IMR-90 (cell line): ENCODE results near the gene HEXIM1. TPM values are rescaled to one million over a fixed set of nuclear protein-coding genes. Genes with fewer than 3 reads are reported as not detected.

Source experiments
- ATAC-seq: fragments of 200-7000 bp; cut with Tn5 transposase; 2 replicates; pipeline ENCODE4 v1.9.1; 2020; ENCODE audit warnings: low read depth, mild to moderate bottlenecking, moderate library complexity
- BruUV-seq: library from RNA; stranded (reverse); fragments of 400-500 nt; replicated peaks from 2 replicates; lab custom pipeline; 2021; lab: Mats Ljungman, UMichigan
- CTCF ChIA-PET: fragments of 300-600 bp; formaldehyde crosslinking; extraction: SDS; loops from one replicate; lab custom pipeline; 2021; ENCODE audit warnings: antibody characterized with exemption; lab: Yijun Ruan, JAX
- POLR2A ChIA-PET: fragments of 300-600 bp; sonication (Branson Sonifier 250); formaldehyde crosslinking; loops from one replicate; lab custom pipeline; 2022; ENCODE audit warnings: antibody characterized with exemption; ENCODE audit not compliant: unreplicated experiment; lab: Charles Lee
- DNase-seq: peaks from one replicate; pipeline ENCODE4 v3.0.0; 2013
- H2AFZ ChIP-seq: replicated peaks from 2 replicates; pipeline ENCODE3; 2013; ENCODE audit warnings: low read length, mild to moderate bottlenecking; ENCODE audit not compliant: poor library complexity
- H2AK5ac ChIP-seq: 2 replicates; pipeline ENCODE4 v1.6.1; 2013; ENCODE audit warnings: low read depth, low read length, inconsistent platforms
- H2AK9ac ChIP-seq: replicated peaks from 2 replicates; pipeline ENCODE3; 2013; ENCODE audit warnings: mild to moderate bottlenecking, low read depth, low read length, moderate library complexity; ENCODE audit not compliant: poor library complexity
- H2BK120ac ChIP-seq: 2 replicates; pipeline ENCODE4 v1.6.1; 2013; ENCODE audit warnings: low read depth, low read length, inconsistent platforms
- H2BK15ac ChIP-seq: 3 replicates; pipeline ENCODE4 v1.6.1; 2013; ENCODE audit warnings: low read depth, low read length, inconsistent platforms
- H2BK20ac ChIP-seq: 2 replicates; pipeline ENCODE4 v1.6.1; 2013; ENCODE audit warnings: low read depth, mild to moderate bottlenecking, inconsistent platforms, low read length, moderate library complexity
- H2BK5ac ChIP-seq: 2 replicates; pipeline ENCODE4 v1.6.1; 2013; ENCODE audit warnings: mild to moderate bottlenecking, low read depth, low read length, inconsistent platforms; ENCODE audit not compliant: poor library complexity, severe bottlenecking
- H3K14ac ChIP-seq: replicated peaks from 2 replicates; pipeline ENCODE4 v1.6.1; 2013; ENCODE audit warnings: low read depth, low read length, inconsistent platforms
- H3K18ac ChIP-seq: 2 replicates; pipeline ENCODE4 v1.6.1; 2013; ENCODE audit warnings: low read depth, low read length, control low read depth
- H3K23ac ChIP-seq: 2 replicates; pipeline ENCODE4 v1.6.1; 2013; ENCODE audit warnings: low read depth, low read length, inconsistent platforms
- H3K27ac ChIP-seq: 2 replicates; pipeline ENCODE4 v1.5.1; 2013; ENCODE audit warnings: mild to moderate bottlenecking, control low read depth, low read length; ENCODE audit not compliant: insufficient read depth
- H3K27me3 ChIP-seq: 2 replicates; pipeline ENCODE4 v1.6.1; 2013; ENCODE audit warnings: low read length; ENCODE audit not compliant: control insufficient read depth, insufficient read depth
- H3K36me3 ChIP-seq: 2 replicates; pipeline ENCODE4 v1.6.1; 2013; ENCODE audit warnings: low read length, mixed read lengths; ENCODE audit not compliant: control insufficient read depth, insufficient read depth
- H3K4ac ChIP-seq: 2 replicates; pipeline ENCODE4 v1.6.1; 2013; ENCODE audit warnings: low read depth, low read length, inconsistent platforms
- H3K4me1 ChIP-seq: 2 replicates; pipeline ENCODE4 v1.6.1; 2013; ENCODE audit warnings: low read length, mixed read lengths; ENCODE audit not compliant: control insufficient read depth, insufficient read depth
- H3K4me2 ChIP-seq: 2 replicates; pipeline ENCODE4 v1.6.1; 2013; ENCODE audit warnings: low read depth, mild to moderate bottlenecking, control low read depth, low read length, moderate library complexity
- H3K4me3 ChIP-seq: 2 replicates; pipeline ENCODE4 v1.5.1; 2013; ENCODE audit warnings: low read depth, mild to moderate bottlenecking, control low read depth, low read length, moderate library complexity; ENCODE audit not compliant: insufficient read depth
- H3K56ac ChIP-seq: 2 replicates; pipeline ENCODE4 v1.6.1; 2013; ENCODE audit warnings: low read length, inconsistent platforms; ENCODE audit not compliant: insufficient read depth; ENCODE audit errors: extremely low read depth
- H3K79me1 ChIP-seq, 2 experiments: 2 replicates each; pipeline ENCODE4 v1.6.1; 2013; ENCODE audit warnings: low read length in 2 of 2, inconsistent platforms in 1 of 2, low read depth in 1 of 2
- H3K9ac ChIP-seq: 2 replicates; pipeline ENCODE4 v1.6.1; 2013; ENCODE audit warnings: low read depth, low read length, control low read depth
- H3K9me1 ChIP-seq: 2 replicates; pipeline ENCODE4 v1.6.1; 2013; ENCODE audit warnings: low read length, inconsistent platforms; ENCODE audit not compliant: insufficient read depth
- H3K9me3 ChIP-seq: 2 replicates; pipeline ENCODE4 v1.6.1; 2013; ENCODE audit warnings: low read length; ENCODE audit not compliant: control insufficient read depth, insufficient read depth
- H4K20me1 ChIP-seq: 2 replicates; pipeline ENCODE4 v1.6.1; 2013; ENCODE audit warnings: low read length, inconsistent platforms; ENCODE audit not compliant: insufficient read depth
- H4K5ac ChIP-seq: 2 replicates; pipeline ENCODE4 v1.6.1; 2013; ENCODE audit warnings: mild to moderate bottlenecking, low read depth, low read length, control low read depth
- H4K8ac ChIP-seq, 2 experiments: 2 replicates each; pipeline ENCODE4 v1.6.1; 2013; ENCODE audit warnings: low read depth in 2 of 2, low read length in 2 of 2, control low read depth in 1 of 2, inconsistent platforms in 1 of 2
- H4K91ac ChIP-seq: 2 replicates; pipeline ENCODE4 v1.6.1; 2013; ENCODE audit warnings: low read depth, low read length, inconsistent platforms; ENCODE audit not compliant: insufficient read depth
- FOS ChIP-seq: fragments of 150-350 bp; IDR thresholded peaks from 2 replicates; pipeline ENCODE4 v1.6.1; 2016; ENCODE audit warnings: low read depth, low read length
- MXI1 ChIP-seq: IDR thresholded peaks from 2 replicates; pipeline ENCODE4 v1.6.1; 2012; ENCODE audit warnings: low read depth, mild to moderate bottlenecking, low read length, moderate library complexity, borderline replicate concordance
- POLR2A ChIP-seq: IDR thresholded peaks from 2 replicates; pipeline ENCODE4 v1.6.1; 2012; ENCODE audit warnings: mild to moderate bottlenecking, low read depth, low read length
- SMC3 ChIP-seq: fragments of 150-350 bp; IDR thresholded peaks from 2 replicates; pipeline ENCODE4 v1.6.1; 2016; ENCODE audit warnings: low read depth, mild to moderate bottlenecking, antibody characterized with exemption, low read length, moderate library complexity
- WGBS, 2 experiments: methylation state at CpG; one replicate each; pipeline versions ENCODE4 v1.1.5 to v1.1.7; 2013; ENCODE audit warnings: missing lambda C conversion rate in 2 of 2; ENCODE audit not compliant: insufficient read length in 1 of 2; ENCODE audit errors: extremely low coverage in 2 of 2; 5-methylcytosine and 5-hydroxymethylcytosine counted together
- dilution Hi-C: fragments of 300-500 bp; cut with HindIII; formaldehyde crosslinking; loops from one replicate; pipeline ENCODE4 v1.14.3; 2018; ENCODE audit warnings: low sequenced_read_pairs; ENCODE audit not compliant: unreplicated experiment
- in situ Hi-C: fragments of 300-500 bp; cut with MboI; formaldehyde crosslinking; loops from 3 replicates; pipeline ENCODE4 v1.14.3; 2019; ENCODE audit warnings: low sequenced_read_pairs, inconsistent platforms, mixed read lengths
- intact Hi-C: fragments of 100-400 bp; cut with micrococcal nuclease; formaldehyde crosslinking; loops from 2 replicates; pipeline ENCODE4 v1.10.0; 2022
- polyA plus RNA-seq, 3 experiments: library from polyadenylated mRNA; depleted of rRNA; stranded (reverse); fragments of >200 nt; gene quantifications; 2 replicates each; pipeline ENCODE4 v1.2.3, GENCODE V29; 2012; ENCODE audit warnings: low replicate concordance in 1 of 3
- total RNA-seq: library from RNA; depleted of rRNA; stranded (reverse); fragments of >200 nt; gene quantifications from 2 replicates; pipeline ENCODE4 v1.2.3, GENCODE V29; 2012

Gene HEXIM1
- total and polyA plus RNA-seq, 2 of the 4 experiments (the other 2 are of a cell fraction), result 5.9 to 14.5 TPM

- Histone ChIP-seq H4K20me1 (peaks cover 13% of the 10 kb centered on the region), H2AK5ac (no peak overlapping the region), H3K23ac (no peak overlapping the region), H3K9ac (no peak overlapping the region), H3K4me1 (no peaks in the 10 kb centered on the region), H2AFZ (no peak overlapping the region), H2AK9ac (no peak overlapping the region), H3K14ac (no peak overlapping the region), H3K27ac (no peak overlapping the region), H3K4ac (no peak overlapping the region), H4K8ac (no peak overlapping the region), H3K9me3 (no peaks in the 10 kb centered on the region), H3K18ac (no peak overlapping the region), H3K4me3 (no peak overlapping the region), H2BK20ac (no peak overlapping the region), H4K91ac (no peak overlapping the region), H2BK120ac (no peak overlapping the region), H3K4me2 (no peak overlapping the region), H2BK5ac (no peak overlapping the region), H3K9me1 (no peaks in the 10 kb centered on the region), H4K5ac (no peak overlapping the region), H3K27me3 (no peaks in the 10 kb centered on the region), H3K36me3 (peaks cover 76% of the 10 kb centered on the region), H2BK15ac (no peak overlapping the region), H3K56ac (no peak overlapping the region), H3K79me1 (peaks cover 4 to 39% of the 10 kb centered on the region in 2 experiments; a peak in 2 of 4 replicates)
- no peak for DNase-seq
- ChIA-PET CTCF (interaction anchor here (1.1 kb wide), 2 partner anchors 9 to 165 kb away, joined by 3 to 6 read pairs; no protein-coding TSS in a partner anchor), POLR2A (no interaction called here)
- in situ Hi-C loops (no loop called here), dilution Hi-C loops (no loop called here), intact Hi-C loops (no loop called here)
- no peak for ATAC-seq
- no peak for TF ChIP-seq POLR2A
- TF ChIP-seq SMC3, result no peak
- no peak for TF ChIP-seq MXI1
- no peak for TF ChIP-seq FOS
- BruUV-seq, result no TSS peak
- WGBS, 2 experiments, result 94% methylated on average over 3 of the region's 17 CpGs; no CpG with 5 or more reads in 1 of the 2 experiments
These were observed 43.2 kb upstream of the HEXIM1 start for GRCh38 chr17:45104907-45105624.
